Amygdala (tissue), 56 donors: ENCODE measurements around the gene SLC44A5.
"Not testable (repeated sequence)": the region's sequence is repeated elsewhere in the genome, so short reads cannot be mapped to it uniquely, and the experiment has no call there.

Source experiments
- DNase-seq, 56 donors: peaks; one replicate each; lab custom pipeline; 2025; lab: John Stamatoyannopoulos, UW

Gene SLC44A5

DNA sequence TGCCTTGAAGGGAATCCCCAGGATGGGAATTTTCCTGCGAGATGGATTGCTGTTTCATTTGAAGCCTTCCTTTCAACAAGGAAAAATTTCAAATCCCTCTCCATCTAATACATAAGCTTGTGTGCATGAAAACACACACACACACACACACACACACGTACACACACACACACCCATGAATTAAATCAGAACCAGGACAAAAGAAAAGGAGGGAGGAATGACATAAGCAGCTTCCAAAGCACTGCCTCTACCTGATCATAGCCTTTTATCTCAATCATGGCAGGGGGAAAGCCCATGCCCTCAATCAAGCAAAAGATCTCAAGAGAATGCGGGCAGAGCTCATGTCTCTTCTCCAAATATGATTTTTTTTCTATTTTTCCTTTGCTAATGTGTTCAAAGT, 139.7 kb downstream of the SLC44A5 start:
- DNase-seq = no peak

DNA sequence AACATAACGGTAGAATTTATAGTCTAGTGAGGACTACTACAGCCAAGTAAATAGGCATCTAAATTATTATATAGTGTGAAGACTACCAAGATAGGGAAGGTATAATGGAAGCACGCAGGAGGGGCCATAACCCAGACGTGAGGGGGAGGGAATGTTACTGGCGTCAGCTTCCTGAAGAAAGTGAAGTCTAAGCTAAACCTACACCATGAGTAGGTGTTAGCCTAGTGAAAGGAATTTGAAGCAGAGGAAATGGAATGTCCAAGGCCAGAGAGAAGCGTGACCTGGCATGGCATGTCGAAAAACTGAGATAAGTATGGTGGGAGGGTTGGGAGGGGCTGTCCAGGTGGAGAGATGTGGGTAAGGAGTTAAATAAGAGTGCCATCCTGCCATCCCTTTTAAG, 140.5 kb downstream of the SLC44A5 start:
- DNase-seq = no peak

DNA sequence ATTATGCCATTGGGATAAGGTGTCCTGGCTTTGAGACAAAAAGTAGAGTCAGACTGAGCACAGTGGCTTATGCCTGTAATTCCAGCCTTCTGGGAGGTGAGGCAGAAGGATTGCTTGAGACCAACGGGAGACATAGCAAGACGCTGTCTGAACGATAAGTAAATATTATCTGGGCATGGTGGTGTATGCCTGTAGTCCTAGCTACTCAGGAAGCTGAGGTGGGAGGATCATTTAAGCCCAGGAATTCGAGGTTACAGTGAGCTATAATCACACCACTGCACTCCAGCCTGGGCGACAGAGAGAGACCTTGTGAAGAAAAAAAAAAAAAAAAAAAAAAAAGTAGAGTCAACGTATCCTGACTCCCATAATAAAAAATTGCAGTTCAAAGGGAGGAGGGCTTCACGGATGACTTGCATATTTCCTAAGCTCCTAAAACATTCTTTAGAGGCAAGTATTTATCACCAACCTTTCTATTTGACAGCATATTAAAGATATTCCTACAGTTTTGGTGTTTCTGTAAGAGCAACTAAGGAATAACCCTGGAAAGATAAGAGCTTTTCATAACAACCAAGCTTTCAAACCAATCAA, 141.2 kb downstream of the SLC44A5 start:
- DNase-seq = no peak

DNA sequence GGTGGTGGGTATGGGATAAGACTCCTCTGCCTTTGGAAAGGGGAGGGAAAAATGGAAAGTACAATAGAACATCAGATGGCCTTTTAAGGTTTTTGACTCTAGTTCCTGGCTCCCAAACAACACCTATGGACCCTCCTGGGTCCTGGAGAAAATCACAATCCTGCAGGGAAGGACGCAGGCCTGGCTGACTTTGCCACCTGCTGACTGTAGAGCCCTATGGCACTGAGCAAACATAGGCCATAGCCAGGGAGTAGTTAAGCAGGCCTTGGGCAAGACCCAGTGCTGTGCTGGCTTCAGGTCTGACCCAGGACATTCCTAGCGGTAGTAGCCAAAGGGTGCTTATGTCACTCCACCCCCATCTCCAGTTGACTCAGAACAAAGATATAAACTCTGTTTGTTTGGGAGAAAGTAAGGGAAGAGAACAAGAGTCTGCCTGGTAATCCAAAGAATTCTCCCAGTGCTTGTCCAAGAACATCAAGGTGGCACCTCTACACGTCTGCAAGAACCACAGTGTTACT, 149.0 kb downstream of the SLC44A5 start:
- DNase-seq = no peak

DNA sequence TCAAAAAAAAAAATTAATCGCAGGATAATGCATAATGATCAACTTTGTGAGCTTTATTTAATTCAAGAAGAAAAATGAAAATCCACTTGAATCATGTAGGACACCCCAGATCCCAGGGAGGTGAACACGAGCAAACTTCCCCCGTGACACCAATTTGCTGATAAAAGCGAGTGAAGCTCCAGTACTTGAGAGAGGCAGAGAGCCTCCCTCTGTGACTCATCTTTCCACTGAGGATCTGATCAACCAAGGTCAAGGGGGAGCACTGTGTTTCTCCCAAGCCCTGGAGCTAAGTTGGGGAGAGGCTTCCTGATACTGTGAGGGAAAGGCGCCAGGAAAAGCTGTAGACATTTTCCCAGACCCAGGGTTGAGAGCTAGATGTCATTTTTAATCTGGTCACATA, 160.9 kb downstream of the SLC44A5 start:
- no peak for DNase-seq

DNA sequence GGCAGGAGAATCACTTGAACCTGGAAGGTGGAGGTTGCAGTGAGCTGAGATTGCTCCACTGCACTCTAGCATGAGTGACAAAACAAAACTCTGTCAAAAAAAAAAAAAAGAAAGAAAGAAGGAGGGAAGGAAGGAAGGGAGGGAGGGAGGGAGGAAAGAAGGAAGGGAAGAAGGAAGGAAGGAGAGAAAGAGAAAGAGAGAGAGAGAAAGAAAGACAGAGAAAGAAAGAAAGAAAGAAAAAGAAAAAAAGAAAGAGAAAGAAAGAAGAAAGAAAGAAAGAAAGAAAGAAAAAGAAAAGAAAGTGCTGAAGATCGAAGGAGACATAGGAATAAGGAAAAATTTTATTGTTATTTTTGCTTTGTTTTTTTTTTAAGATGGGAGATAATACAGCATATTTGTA, 166.7 kb downstream of the SLC44A5 start:
- DNase-seq = no peak

DNA sequence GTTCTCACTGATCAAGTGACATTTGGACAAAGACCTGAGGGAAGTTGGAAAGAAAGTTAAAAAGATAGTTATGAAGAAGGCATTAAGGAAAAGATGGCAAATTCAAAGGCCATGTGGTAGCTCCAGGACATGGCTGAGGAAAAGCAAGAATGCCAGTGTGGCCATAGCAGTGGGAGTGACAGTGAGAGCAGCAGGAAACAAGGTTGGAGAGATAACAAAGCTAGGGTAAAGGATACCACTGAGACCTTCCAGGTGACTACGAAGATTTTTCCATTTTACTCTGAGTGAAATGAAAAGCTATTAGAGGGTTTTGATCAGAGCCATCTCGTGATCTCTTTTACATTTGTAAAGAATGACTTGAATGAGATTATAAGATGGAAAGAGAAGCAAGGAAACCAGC, 170.6 kb downstream of the SLC44A5 start:
- DNase-seq = no peak

DNA sequence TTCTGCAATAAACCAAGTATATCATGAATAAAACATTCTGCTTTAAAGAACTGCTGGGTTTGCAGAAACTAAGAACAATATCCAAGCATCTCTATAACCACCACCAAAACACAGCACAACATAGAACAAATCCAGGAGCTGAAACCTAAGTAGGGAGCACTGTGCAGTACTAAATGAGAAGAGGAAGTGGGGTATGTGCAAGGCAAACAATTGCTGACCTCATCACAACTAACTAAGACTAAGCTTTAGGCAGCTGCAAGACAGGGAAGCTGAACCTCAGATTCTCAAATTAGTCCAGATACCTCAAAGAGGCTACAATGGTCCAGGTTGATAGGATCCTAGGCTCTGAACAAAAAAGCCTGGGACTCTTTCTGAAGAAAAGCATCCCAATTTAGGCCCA, 172.6 kb downstream of the SLC44A5 start:
- no peak for DNase-seq

DNA sequence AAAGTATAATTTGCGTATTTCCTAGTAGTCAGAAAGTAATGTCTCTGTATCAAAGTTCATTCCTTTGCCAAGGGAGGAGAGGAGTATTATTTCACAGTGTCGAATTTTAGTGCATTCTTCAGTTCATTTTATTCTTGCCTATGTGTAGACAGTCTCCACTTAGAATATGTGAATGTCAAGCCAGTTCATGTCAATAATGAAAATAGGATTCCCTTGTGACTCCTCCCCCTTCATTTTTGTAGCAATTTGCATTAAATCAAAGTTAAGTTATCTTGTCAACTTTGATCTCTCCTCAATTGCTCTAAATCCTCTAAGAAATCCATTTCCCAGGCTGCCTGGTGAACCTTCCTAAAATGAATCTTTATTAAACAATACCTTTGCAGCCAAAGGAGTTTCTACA, 179.1 kb downstream of the SLC44A5 start:
- DNase-seq = no peak

DNA sequence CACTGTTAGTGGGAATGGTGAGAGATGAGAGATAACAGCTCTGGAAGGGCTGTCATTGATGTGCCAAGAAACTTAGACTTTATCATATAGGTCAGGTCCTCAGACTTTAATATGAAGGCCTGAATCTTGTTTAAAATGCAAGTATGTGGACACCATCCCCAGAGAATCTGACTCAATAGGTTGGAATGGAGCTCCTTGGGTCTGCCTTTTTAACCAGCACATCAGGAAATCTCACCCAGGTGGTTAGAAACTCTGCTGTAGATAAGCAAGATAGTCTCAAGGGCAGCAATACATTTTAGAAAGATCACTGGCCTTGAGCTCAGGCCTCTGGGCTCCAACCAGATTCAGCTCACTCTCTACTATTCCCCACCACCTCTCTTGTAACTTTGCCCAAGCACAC, 180.4 kb downstream of the SLC44A5 start:
- DNase-seq = no peak

DNA sequence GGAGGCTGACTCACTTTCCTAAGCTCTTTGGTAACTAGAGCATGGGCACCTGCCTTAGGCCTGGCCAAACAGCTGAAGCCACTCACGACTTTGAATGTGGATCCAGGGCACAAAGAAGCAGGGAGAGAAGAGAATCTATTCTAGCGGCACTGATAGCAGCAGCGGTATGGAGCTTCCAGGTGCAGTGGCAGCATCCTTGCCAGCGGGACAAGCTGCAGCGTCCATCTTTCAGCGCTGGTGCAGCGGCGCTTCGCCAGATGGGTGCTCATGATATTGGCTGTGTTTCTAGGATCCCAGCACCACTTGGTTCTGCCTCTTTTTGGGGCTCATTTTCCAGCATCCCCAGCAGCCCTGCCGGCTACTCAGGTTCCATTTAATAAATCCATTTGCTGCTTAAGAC, 184.2 kb downstream of the SLC44A5 start:
- peak in 5 of 56 donors; percentile 1 to 5 (median 3) for DNase-seq

DNA sequence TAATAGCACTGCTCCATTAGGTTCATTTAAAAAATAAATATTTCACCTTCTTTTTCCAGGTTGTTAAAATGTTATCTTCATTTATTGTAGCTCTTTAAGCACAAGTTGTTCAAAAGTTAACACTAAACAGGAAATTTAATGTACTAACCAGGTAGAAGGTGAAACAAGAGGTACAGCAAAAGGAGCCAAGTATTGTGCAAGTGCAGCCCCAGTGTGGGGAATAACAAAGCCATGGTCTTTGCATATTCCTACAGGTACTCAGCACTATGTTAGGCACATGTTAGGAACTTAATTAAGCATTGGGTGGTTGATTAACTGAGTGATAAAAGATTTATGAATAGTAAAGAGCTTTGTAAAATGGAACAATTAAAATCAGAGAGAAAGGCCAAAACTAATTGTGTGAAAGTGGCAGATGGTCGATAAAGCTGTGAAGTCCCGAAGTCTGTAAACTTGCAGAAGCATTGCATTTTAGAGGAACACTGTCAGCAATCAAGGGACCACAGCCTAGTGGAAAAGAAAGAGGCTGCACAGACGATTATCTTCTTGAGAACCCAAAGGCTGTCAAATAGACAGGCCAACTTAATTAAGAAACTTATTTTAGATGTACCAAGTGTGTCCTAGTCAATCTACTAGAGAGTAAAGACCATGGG, 185.8 kb downstream of the SLC44A5 start:
- no peak for DNase-seq

DNA sequence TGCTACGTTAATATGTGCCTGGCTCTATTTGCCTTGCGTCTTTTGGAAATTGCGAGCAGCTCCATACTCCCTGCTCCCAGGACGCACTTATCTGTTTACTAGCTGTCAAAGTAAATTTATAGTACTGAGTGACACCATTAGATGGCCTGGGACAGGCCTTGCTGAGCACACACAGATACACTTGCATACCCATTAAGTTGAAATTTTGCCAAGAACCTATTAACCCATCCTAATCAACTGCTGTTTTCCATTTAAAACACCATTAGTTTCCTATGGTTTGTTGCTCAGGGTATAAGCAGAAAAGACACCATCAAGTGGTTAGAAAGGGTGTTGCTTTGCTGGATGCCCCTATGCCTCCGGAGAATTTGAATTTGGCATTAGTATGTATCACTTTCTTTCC, 187.3 kb downstream of the SLC44A5 start:
- DNase-seq = no peak

DNA sequence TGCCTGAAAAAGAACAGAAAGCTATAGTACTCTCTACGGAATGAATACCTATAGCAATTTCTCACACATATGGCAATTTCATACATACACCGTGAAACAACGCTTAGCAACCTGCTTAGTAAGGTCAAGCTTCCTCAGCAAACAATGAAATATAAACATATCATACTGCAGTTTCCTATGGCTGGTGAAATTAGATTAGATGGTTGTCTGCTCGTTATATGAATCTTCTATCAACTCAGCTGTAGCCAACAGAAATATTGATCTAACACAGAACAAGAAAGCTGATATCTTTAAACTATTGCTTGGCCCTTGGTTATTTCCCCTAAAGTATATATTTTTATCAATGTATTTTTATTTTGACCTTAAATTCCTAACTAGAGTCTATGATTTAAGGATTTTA, 187.8 kb downstream of the SLC44A5 start:
- DNase-seq = no peak

DNA sequence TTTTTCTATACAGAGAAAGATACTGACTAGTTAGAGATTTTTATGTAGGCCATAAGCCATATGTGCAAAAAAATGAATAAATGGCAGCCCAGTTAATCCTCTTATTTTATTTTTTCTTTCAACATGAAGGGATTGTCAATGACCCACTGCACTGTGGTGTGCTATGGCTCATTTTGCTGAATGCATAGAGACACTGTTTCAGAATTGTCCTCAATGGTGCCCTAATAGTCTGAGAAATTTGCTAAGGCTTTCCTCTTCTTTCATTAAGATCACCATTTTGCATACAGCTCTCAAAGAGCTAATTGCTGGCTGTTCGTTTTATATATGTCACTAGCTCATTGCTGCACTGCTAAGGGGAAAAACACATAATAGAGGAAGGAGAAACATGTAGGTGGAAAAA, 189.5 kb downstream of the SLC44A5 start:
- DNase-seq = no peak

DNA sequence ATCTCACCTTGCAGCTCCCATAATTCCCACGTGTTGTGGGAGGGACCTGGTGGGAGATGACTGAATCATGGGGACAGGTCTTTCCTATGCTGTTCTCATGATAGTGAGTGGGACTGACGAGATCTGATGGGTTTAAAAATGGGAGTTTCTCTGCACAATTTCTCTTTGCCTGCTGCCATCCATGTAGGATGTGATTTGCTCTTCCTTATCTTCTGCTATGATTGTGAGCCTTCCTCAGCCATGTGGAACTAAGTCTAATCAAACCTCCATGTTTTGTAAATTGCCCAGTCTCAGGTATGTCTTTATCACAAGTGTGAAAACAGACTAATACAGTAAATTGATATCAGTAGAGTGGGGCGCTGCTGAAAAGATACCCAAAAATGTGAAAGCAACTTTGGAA, 195.7 kb downstream of the SLC44A5 start:
- no peak for DNase-seq

DNA sequence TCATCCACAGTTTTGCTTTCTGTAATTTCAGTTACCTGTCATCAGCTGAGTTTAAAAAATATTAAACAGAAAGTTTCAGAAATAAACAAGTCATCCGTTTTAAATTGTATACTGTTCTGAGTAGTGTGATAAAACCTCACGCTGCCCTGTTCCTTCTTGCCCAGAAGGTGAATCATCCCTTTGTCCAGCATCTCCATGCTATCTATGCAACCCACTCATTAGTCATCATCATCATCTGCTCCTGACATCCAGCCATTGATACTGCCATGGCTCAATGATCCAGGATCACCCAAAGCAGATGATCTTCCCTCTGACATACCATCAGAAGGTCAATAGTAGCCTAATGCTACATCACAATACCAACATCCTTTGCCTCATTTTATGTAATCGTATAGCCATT, 198.3 kb downstream of the SLC44A5 start:
- DNase-seq = no peak

DNA sequence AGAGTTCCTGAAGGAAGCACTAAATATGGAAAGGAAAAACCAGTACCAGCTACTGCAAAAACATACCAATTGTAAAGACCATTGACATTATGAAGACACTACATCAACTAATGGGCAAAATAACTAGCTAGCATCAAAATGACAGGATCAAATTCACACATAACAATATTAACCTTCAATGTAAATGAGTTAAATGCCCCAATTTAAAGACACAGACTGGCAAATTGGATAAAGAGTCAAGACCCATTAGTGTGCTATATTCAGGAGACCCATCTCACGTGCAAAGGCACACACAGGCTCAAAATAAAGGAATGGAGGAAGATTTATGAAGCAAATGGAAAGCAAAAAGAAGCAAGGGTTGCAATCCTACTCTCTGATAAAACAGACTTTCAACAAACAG, 206.2 kb downstream of the SLC44A5 start:
- DNase-seq = not testable (repeated sequence)

DNA sequence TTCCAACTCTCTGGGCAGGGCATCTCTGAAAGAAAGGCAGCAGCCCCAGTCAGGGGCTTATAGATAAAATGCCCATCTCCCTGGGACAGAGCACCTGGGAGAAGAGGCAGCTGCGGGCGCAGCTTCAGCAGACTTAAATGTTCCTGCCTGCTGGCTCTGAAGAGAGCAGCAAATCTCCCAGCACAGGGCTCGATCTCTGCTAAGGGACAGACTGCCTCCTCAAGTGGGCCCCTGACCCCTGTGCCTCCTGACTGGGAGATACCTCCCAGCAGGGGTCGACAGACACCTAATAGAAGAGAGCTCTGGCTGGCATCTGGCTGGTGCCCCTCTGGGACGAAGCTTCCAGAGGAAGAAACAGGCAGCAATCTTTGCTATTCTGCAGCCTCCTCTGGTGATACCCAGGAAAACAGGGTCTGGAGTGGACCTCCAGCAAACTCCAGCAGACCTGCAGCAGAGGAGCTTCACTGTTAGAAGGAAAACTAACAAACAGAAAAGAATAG, 207.7 kb downstream of the SLC44A5 start:
- DNase-seq = not testable (repeated sequence)

DNA sequence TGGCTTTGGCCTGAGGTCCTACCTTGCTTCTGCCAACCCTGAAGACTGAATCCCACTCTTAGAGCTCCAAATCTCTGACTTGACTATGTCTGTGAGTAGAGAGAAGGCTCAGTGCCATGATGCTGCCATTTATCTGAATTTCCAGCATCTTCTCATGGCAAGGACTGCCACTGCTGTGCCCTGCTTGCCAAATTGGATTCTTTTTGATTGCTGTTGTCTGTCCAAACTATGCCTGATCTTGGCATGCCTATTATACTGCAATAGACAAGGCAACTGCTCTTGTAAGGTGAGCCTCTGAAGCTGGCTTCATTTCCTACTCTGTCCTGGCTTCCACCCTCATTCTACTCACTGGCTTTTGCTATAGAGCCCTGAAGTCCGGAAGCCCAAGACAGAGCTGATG, 210.2 kb downstream of the SLC44A5 start:
- DNase-seq = no peak

DNA sequence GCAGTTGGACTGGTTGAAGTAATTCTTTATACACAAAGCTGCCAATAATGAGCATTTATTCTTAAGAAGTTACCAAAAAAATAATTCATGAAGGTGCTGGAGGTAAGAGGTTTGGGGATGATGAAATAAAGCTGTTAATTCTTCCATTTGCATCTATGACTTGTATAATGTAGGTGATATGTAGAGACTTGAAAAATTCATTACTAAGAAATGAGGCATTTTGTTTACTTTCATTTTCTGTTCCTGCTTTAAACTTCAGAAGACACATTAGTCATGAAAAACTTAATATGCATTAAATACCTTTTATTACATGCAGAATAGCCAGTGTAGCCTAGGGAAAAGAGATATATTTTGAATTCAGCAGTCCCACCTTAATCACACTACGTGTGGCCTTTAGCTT, 214.2 kb downstream of the SLC44A5 start:
- DNase-seq = no peak

DNA sequence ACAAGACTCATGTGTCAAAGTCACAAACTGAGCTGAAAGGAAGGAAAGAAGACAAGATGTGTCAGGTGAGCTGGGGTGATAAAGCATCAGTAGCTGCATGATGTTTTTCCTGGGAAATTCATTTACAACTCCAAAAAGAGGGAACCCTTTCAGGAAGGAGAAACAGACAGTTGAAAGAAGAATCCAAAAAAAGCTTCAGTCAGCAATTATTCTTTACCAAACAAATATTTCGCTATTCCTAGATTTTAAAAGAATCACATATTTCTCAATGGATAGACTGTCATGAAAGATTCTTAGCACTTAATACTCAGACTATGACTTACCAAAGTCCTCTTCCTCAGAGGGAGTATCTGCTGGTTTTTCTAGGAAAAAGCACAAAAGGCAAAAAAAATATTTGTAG, 214.7 kb downstream of the SLC44A5 start:
- no peak for DNase-seq
